Spleen (tissue), 7 donors: ENCODE data around the gene SNAPIN.

Source experiments
- CTCF ChIP-seq, 11 experiments: fragments of 200-600 bp in 7 of 11; fragments of 450-650 bp in 4 of 11; sonication (generic) in 4 of 11; IDR thresholded peaks in 8 of 11; conservative IDR thresholded peaks in 3 of 11; 1 replicate in 7 of 11; 2 replicates in 4 of 11; pipeline versions ENCODE4 v1.4.0 to v1.8.0; 2016 to 2021; ENCODE audit warnings: antibody characterized with exemption in 11 of 11, inconsistent platforms in 4 of 11, mild to moderate bottlenecking in 1 of 11
- POLR2A ChIP-seq, 3 donors: fragments of 450-650 bp; IDR thresholded peaks; one replicate each; pipeline ENCODE4 v1.5.1; 2017; ENCODE audit warnings: antibody characterized with exemption in 3 of 3, mild to moderate bottlenecking in 1 of 3
- donor health status: DM: no; HTN: no; CAD: no; lungs with moderate emphysema.
- donor health status: DM: no; HTN: no; CAD: no.
- donor health status: DM: no; HTN: no; CAD: no.

DNA sequence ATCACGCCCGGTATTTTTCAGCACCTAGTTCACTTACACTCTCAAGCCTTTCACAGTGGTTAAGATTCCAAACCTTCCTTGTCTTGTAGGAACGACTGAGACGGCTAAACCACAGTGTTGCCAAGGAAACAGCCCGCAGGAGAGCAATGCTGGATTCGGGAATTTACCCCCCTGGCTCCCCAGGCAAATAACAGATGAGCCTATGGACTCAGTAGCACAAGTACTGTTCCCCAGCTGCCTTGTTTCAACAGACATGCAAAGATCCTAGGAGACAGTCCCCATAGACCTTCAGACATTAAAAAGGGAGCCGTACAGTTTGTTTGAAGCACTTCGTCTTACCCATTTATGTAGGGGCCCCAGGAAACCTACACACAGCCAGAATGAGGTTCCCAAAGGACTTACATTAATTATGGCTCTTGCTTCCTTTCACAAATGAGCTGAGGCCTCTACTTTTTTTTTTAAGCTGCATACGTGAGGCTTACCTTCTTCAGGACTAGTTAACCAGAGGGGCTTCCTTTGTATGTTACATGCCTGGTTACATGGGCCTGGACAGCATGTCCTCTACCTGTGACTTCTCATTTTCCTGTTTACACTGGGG lies 2.7 kb downstream of the SNAPIN start:
- no peak for TF ChIP-seq POLR2A (IDR thresholded peaks at IDR 0.05)
- no peak for TF ChIP-seq CTCF (IDR thresholded peaks at IDR 0.05 in 8 of 11, conservative IDR thresholded peaks at IDR 0.05 in 3 of 11)
